Adrenal gland (tissue), 12 donors: ENCODE data around the gene PTH1R. TPM values are rescaled to one million over a fixed set of nuclear protein-coding genes. Genes with fewer than 3 reads are reported as not detected.

Experiments used
- DNase-seq, 7 donors: peaks; one replicate each; pipeline ENCODE4 v3.0.0-alpha.2; 2019 to 2020
- H3K27ac ChIP-seq, 5 donors: fragments of 200-600 bp; sonication (generic) in 4 of 5; 1 replicate in 3 of 5; 2 replicates in 2 of 5; pipeline versions ENCODE4 v1.5.1 to v1.8.0; 2016 to 2020; ENCODE audit warnings: mild to moderate bottlenecking in 1 of 5
- H3K27me3 ChIP-seq: fragments of 200-600 bp; 2 replicates; pipeline ENCODE4 v1.8.0; 2021
- H3K36me3 ChIP-seq, 2 donors: fragments of 200-600 bp; replicated peaks in 1 of 2; 1 replicate in 1 of 2; 2 replicates in 1 of 2; pipeline versions ENCODE4 v1.5.1 to v1.8.0; 2018 to 2022
- H3K4me1 ChIP-seq, 2 donors: fragments of 200-600 bp; replicated peaks in 1 of 2; 1 replicate in 1 of 2; 2 replicates in 1 of 2; pipeline versions ENCODE4 v1.5.1 to v1.8.0; 2018 to 2021
- H3K4me3 ChIP-seq, 4 donors: fragments of 200-600 bp; sonication (generic) in 3 of 4; one replicate each; pipeline ENCODE4 v1.5.1; 2016 to 2018
- H3K9me3 ChIP-seq, 3 donors: fragments of 200-600 bp; sonication (generic) in 1 of 3; replicated peaks in 1 of 3; 1 replicate in 2 of 3; 2 replicates in 1 of 3; pipeline versions ENCODE4 v1.5.1 to v1.8.0; 2016 to 2021
- CTCF ChIP-seq, 6 experiments: fragments of 450-650 bp in 4 of 6; fragments of 200-600 bp in 2 of 6; sonication (generic) in 1 of 6; IDR thresholded peaks; 1 replicate in 5 of 6; 2 replicates in 1 of 6; pipeline versions ENCODE4 v1.5.1 to v1.8.0; 2016 to 2021; ENCODE audit warnings: antibody characterized with exemption in 6 of 6, mild to moderate bottlenecking in 2 of 6, moderate library complexity in 1 of 6
- POLR2A ChIP-seq, 2 donors: fragments of 450-650 bp; IDR thresholded peaks; one replicate each; pipeline ENCODE4 v1.6.1; 2017; ENCODE audit warnings: antibody characterized with exemption in 2 of 2, mild to moderate bottlenecking in 2 of 2, moderate library complexity in 1 of 2
- WGBS, 4 donors: extraction: QIAGEN DNeasy Blood & Tissue Kit in 2 of 4; methylation state at CpG; one replicate each; pipeline versions ENCODE4 v1.1.5 to v1.1.7; 2013 to 2017; 5-methylcytosine and 5-hydroxymethylcytosine counted together
- intact Hi-C, 2 donors: fragments of 100-400 bp; cut with DNase I; formaldehyde crosslinking; loops; one replicate each; pipeline versions ENCODE4 v1.14.1 to v1.15.0; 2022 to 2023
- polyA plus RNA-seq, 3 donors: library from polyadenylated mRNA; stranded (reverse); fragments of 200-250 nt in 2 of 3; fragments of 350-450 nt in 1 of 3; fragmentation: Illumina TruSeq in 1 of 3; extraction: RNeasy Lipid Tissue Mini Kit (QIAGEN cat#74804) in 1 of 3; gene quantifications; one replicate each; pipeline ENCODE4 v1.2.3, GENCODE V29; 2013 to 2014
- total RNA-seq, 9 donors: library from RNA; depleted of rRNA in 4 of 9; stranded (reverse); fragments of >200 nt in 4 of 9; fragments of 120-200 nt in 1 of 9; fragmentation: NEBNext Ultra II Directional in 1 of 9; extraction: Animal tissue kit (Norgen Biotek cat#: 25700) in 1 of 9; gene quantifications; one replicate each; pipeline versions ENCODE4 v1.1.0 to v1.2.4, GENCODE V29; 2013 to 2023
- donor health status: healthy with polysubstance abuse.
- donor health status: Bipolar disorder and iron deficiency.
- donor health status: DM: yes; HTN: yes; CAD: no.
- donor health status: DM: no; HTN: no; CAD: no.
- donor health status: DM: no; HTN: no; CAD: no.
- donor health status: DM: yes; HTN: yes; CAD: no.

Gene PTH1R
- total and polyA plus RNA-seq, 12 donors = 10.0 to 1,399 (median 47.5) TPM

GRCh38 chr3:46905661-46906451 lies 28.3 kb downstream of the PTH1R start:
- Histone ChIP-seq H3K27me3 (no peaks in the 10 kb centered on the region), H3K4me3 (no peak overlapping the region), H3K27ac (no peak overlapping the region), H3K36me3 (no peaks in the 10 kb centered on the region), H3K9me3 (no peaks in the 10 kb centered on the region), H3K4me1 (peaks cover 0 to 11% of the 10 kb centered on the region in 2 donors)
- WGBS, 4 donors = 83 to 100% (median 88%) methylated on average over 1 to 11 of the region's 11 CpGs
- DNase-seq = peak in 1 of 7 donors; percentile 5
- TF ChIP-seq POLR2A (IDR thresholded peaks at IDR 0.05) = no peak
- intact Hi-C loops = loop anchor here in 1 of 2 donors (5.0 kb wide), 2 partner anchors 39 to 199 kb away; no protein-coding TSS in a partner anchor

GRCh38 chr3:46906471-46907058 lies 29.0 kb downstream of the PTH1R start:
- TF ChIP-seq CTCF (IDR thresholded peaks at IDR 0.05) (no peak), POLR2A (IDR thresholded peaks at IDR 0.05) (no peak)
- Histone ChIP-seq H3K4me1 (peaks cover 0 to 11% of the 10 kb centered on the region in 2 donors), H3K9me3 (no peaks in the 10 kb centered on the region), H3K27me3 (no peaks in the 10 kb centered on the region), H3K27ac (no peak overlapping the region), H3K36me3 (no peaks in the 10 kb centered on the region), H3K4me3 (no peak overlapping the region)
- intact Hi-C loops = loop anchor here in 1 of 2 donors (5.0 kb wide), 2 partner anchors 39 to 199 kb away; no protein-coding TSS in a partner anchor
- WGBS, 4 donors = 70 to 86% (median 76%) methylated on average over 4 of the region's 4 CpGs
- DNase-seq = peak in 1 of 7 donors; percentile 10

GRCh38 chr3:46907271-46907670 lies 29.8 kb downstream of the PTH1R start:
- Histone ChIP-seq H3K9me3 (no peaks in the 10 kb centered on the region), H3K36me3 (no peaks in the 10 kb centered on the region), H3K27ac (no peak overlapping the region), H3K27me3 (no peaks in the 10 kb centered on the region), H3K4me1 (peaks cover 0 to 11% of the 10 kb centered on the region in 2 donors), H3K4me3 (no peak overlapping the region)
- intact Hi-C loops = loop anchor here in 1 of 2 donors (5.0 kb wide), 2 partner anchors 40 to 200 kb away; no protein-coding TSS in a partner anchor
- TF ChIP-seq CTCF (IDR thresholded peaks at IDR 0.05) (no peak), POLR2A (IDR thresholded peaks at IDR 0.05) (no peak)
- 76 to 84% (median 80%) methylated on average over 12 of the region's 12 CpGs for WGBS, 4 donors
- DNase-seq = no peak

GRCh38 chr3:46907960-46908293 lies 30.4 kb downstream of the PTH1R start:
- Histone ChIP-seq H3K9me3 (no peaks in the 10 kb centered on the region), H3K27ac (peak overlapping the region in 1 of 5 donors; percentile 44), H3K27me3 (no peaks in the 10 kb centered on the region), H3K36me3 (no peaks in the 10 kb centered on the region), H3K4me1 (peaks cover 0 to 11% of the 10 kb centered on the region in 2 donors), H3K4me3 (no peak overlapping the region)
- DNase-seq = no peak
- TF ChIP-seq POLR2A (IDR thresholded peaks at IDR 0.05) = no peak
- no peak for TF ChIP-seq CTCF (IDR thresholded peaks at IDR 0.05)
- intact Hi-C loops = loop anchor here in 1 of 2 donors (5.0 kb wide), 2 partner anchors 41 to 201 kb away; no protein-coding TSS in a partner anchor
- 44 to 47% (median 46%) methylated on average over 1 of the region's 1 CpG for WGBS, 4 donors
